Measurements from ENCODE around the gene AFAP1.

GRCh38 chr4:7782783-7783182 is 156.9 kb downstream of the AFAP1 start:
- TF ChIP-seq POLR2A (IDR thresholded peaks at IDR 0.05; ENCODE audit: control extremely low read depth in 1 of 2, low read depth in 2 of 2, low read length in 2 of 2) (no peak), POLR2AphosphoS5 (IDR thresholded peaks at IDR 0.05; ENCODE audit: low read depth, low read length) (no peak), MAX (IDR thresholded peaks at IDR 0.05) (no peak)

Measured in H1 (cell line).